Activated naive CD4-positive, alpha-beta T cell treated with Interleukin-2 at 50 U/mL for 16 hours (primary cell): ENCODE measurements around the gene AKAP9.
"Not testable (repeated sequence)": the region's sequence is repeated elsewhere in the genome, so short reads cannot be mapped to it uniquely, and the experiment has no call there.

Experiments used
- DNase-seq: peaks from one replicate; pipeline ENCODE4 v3.0.0-alpha.2; 2020

AKAP9 gene

GRCh38 chr7:92013611-92014010 lies 72.9 kb downstream of the AKAP9 start:
- DNase-seq = no peak

GRCh38 chr7:92020636-92021035 lies 80.0 kb downstream of the AKAP9 start:
- DNase-seq = no peak

- no peak for DNase-seq
Observed at GRCh38 chr7:92025260-92025659, 84.6 kb downstream of the AKAP9 start.

GRCh38 chr7:92026635-92027034 lies 86.0 kb downstream of the AKAP9 start:
- not testable (repeated sequence) for DNase-seq

GRCh38 chr7:92027128-92027527 lies 86.5 kb downstream of the AKAP9 start:
- not testable (repeated sequence) for DNase-seq

- DNase-seq = no peak
Observed at GRCh38 chr7:92028226-92028625, 87.6 kb downstream of the AKAP9 start.

GRCh38 chr7:92028686-92029085 lies 88.0 kb downstream of the AKAP9 start:
- DNase-seq = no peak

- no peak for DNase-seq
Observed at GRCh38 chr7:92034116-92034515, 93.5 kb downstream of the AKAP9 start.

GRCh38 chr7:92035576-92035975 lies 94.9 kb downstream of the AKAP9 start:
- no peak for DNase-seq

- DNase-seq = no peak
Observed at GRCh38 chr7:92039900-92040299, 99.2 kb downstream of the AKAP9 start.

- DNase-seq = no peak
Observed at GRCh38 chr7:92042056-92042737, 101.5 kb downstream of the AKAP9 start.

GRCh38 chr7:92043098-92043497 lies 102.4 kb downstream of the AKAP9 start:
- DNase-seq = no peak

GRCh38 chr7:92043637-92044036 lies 103.0 kb downstream of the AKAP9 start:
- DNase-seq = no peak

GRCh38 chr7:92044148-92044547 lies 103.5 kb downstream of the AKAP9 start:
- no peak for DNase-seq

GRCh38 chr7:92044940-92045339 lies 104.3 kb downstream of the AKAP9 start:
- DNase-seq = no peak

GRCh38 chr7:92051655-92052054 lies 111.0 kb downstream of the AKAP9 start:
- DNase-seq = no peak

- no peak for DNase-seq
Observed at GRCh38 chr7:92052159-92052558, 111.5 kb downstream of the AKAP9 start.

GRCh38 chr7:92052684-92053083 lies 112.0 kb downstream of the AKAP9 start:
- no peak for DNase-seq

- no peak for DNase-seq
Observed at GRCh38 chr7:92053312-92053711, 112.7 kb downstream of the AKAP9 start.

- no peak for DNase-seq
Observed at GRCh38 chr7:92056286-92056685, 115.6 kb downstream of the AKAP9 start.

GRCh38 chr7:92057375-92057774 lies 116.7 kb downstream of the AKAP9 start:
- DNase-seq = no peak

GRCh38 chr7:92058040-92058439 lies 117.4 kb downstream of the AKAP9 start:
- no peak for DNase-seq

GRCh38 chr7:92058899-92059298 lies 118.2 kb downstream of the AKAP9 start:
- no peak for DNase-seq

- no peak for DNase-seq
Observed at GRCh38 chr7:92061154-92061553, 120.5 kb downstream of the AKAP9 start.

GRCh38 chr7:92064438-92065029 lies 123.9 kb downstream of the AKAP9 start:
- no peak for DNase-seq
